HCT116 (cell line): Measurements from ENCODE around the gene TDP1.

Experiments used
- EZH2 ChIP-seq: fragments of 200-600 bp; sonication (generic); IDR thresholded peaks from 2 replicates; pipeline ENCODE4 v1.6.1; 2017; ENCODE audit warnings: antibody characterized with exemption, mixed run types
- SIN3A ChIP-seq: IDR thresholded peaks from 2 replicates; pipeline ENCODE4 v1.6.1; 2012; ENCODE audit warnings: low read depth
- SP1 ChIP-seq: IDR thresholded peaks from 2 replicates; pipeline ENCODE4 v1.6.1; 2012; ENCODE audit warnings: low read depth
- TF ChIP-seq, protein P1 (sequence below), 3 experiments: fragments of 200-600 bp in 1 of 3; sonication (generic) in 1 of 3; IDR thresholded peaks in 2 of 3; conservative IDR thresholded peaks in 1 of 3; 2 replicates each; pipeline ENCODE4 v1.5.1; 2012 to 2017; ENCODE audit warnings: low read depth in 2 of 3, low read length in 2 of 3, antibody characterized with exemption in 1 of 3, borderline replicate concordance in 1 of 3, control low read depth in 1 of 3, mild to moderate bottlenecking in 1 of 3, mixed read lengths in 1 of 3, mixed run types in 1 of 3, moderate library complexity in 1 of 3; ENCODE audit not compliant: insufficient read depth in 1 of 3

DNA sequence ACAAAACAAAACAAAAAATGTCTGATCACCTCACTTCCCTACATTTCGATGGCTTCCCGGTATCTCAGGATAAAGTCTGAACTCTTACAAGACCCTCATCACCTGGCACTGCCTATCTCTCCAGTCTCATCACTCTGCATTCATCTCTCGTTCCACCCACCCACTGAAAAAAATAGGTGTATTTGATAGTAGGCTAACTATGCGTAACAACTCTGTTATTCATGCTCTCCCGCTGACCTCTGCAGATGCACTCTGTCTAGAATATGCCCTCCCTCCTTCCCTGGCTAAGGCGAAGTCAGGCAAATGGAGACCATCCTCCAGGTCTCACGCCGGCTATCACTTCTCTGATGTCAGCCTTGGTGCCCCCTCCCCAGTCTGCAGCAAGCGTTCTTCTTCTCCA lies 46.1 kb upstream of the TDP1 start:
- TF ChIP-seq SIN3A (no peak), EZH2 (no peak), SP1 (no peak)
- TF ChIP-seq, protein P1, sequence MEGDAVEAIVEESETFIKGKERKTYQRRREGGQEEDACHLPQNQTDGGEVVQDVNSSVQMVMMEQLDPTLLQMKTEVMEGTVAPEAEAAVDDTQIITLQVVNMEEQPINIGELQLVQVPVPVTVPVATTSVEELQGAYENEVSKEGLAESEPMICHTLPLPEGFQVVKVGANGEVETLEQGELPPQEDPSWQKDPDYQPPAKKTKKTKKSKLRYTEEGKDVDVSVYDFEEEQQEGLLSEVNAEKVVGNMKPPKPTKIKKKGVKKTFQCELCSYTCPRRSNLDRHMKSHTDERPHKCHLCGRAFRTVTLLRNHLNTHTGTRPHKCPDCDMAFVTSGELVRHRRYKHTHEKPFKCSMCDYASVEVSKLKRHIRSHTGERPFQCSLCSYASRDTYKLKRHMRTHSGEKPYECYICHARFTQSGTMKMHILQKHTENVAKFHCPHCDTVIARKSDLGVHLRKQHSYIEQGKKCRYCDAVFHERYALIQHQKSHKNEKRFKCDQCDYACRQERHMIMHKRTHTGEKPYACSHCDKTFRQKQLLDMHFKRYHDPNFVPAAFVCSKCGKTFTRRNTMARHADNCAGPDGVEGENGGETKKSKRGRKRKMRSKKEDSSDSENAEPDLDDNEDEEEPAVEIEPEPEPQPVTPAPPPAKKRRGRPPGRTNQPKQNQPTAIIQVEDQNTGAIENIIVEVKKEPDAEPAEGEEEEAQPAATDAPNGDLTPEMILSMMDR (IDR thresholded peaks at IDR 0.05 in 2 of 3, conservative IDR thresholded peaks at IDR 0.05 in 1 of 3; ENCODE audit: borderline replicate concordance in 1 of 3, insufficient read depth in 1 of 3, low read depth in 2 of 3, low read length in 2 of 3), result no peak
